ENCODE data around the gene EGFR.

The EGFR gene

GRCh38 chr7:55172881-55173609 is 154.2 kb downstream of the EGFR start:
- no peak overlapping the region for H3K4me3 ChIP-seq
- no peak overlapping the region for H3K27ac ChIP-seq
- intact Hi-C loops (cut with DNase I; ENCODE audit: low total_unique reads) = no loop called here
- peaks cover 45 to 69% (median 60%) of the 10 kb centered on the region in 3 donors for H3K36me3 ChIP-seq
- H3K27me3 ChIP-seq = no peaks in the 10 kb centered on the region
- DNase-seq = peak in 1 of 2 donors; percentile 54
- peaks cover 0 to 17% (median 15%) of the 10 kb centered on the region in 4 donors for H3K4me1 ChIP-seq
- no peaks in the 10 kb centered on the region for H3K9me3 ChIP-seq
- TF ChIP-seq, protein P1, sequence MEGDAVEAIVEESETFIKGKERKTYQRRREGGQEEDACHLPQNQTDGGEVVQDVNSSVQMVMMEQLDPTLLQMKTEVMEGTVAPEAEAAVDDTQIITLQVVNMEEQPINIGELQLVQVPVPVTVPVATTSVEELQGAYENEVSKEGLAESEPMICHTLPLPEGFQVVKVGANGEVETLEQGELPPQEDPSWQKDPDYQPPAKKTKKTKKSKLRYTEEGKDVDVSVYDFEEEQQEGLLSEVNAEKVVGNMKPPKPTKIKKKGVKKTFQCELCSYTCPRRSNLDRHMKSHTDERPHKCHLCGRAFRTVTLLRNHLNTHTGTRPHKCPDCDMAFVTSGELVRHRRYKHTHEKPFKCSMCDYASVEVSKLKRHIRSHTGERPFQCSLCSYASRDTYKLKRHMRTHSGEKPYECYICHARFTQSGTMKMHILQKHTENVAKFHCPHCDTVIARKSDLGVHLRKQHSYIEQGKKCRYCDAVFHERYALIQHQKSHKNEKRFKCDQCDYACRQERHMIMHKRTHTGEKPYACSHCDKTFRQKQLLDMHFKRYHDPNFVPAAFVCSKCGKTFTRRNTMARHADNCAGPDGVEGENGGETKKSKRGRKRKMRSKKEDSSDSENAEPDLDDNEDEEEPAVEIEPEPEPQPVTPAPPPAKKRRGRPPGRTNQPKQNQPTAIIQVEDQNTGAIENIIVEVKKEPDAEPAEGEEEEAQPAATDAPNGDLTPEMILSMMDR (IDR thresholded peaks at IDR 0.05) = no peak

GRCh38 chr7:55173671-55174070 is 154.9 kb downstream of the EGFR start:
- no peak for DNase-seq
- Histone ChIP-seq H3K9me3 (no peaks in the 10 kb centered on the region), H3K27me3 (no peaks in the 10 kb centered on the region), H3K36me3 (peaks cover 45 to 67% (median 60%) of the 10 kb centered on the region in 3 donors), H3K4me1 (peaks cover 0 to 24% (median 20%) of the 10 kb centered on the region in 4 donors), H3K4me3 (no peak overlapping the region), H3K27ac (no peak overlapping the region)
- TF ChIP-seq, protein P1 (IDR thresholded peaks at IDR 0.05) = no peak
- intact Hi-C loops (cut with DNase I; ENCODE audit: low total_unique reads) = no loop called here

- Histone ChIP-seq H3K27ac (no peak overlapping the region), H3K27me3 (no peaks in the 10 kb centered on the region), H3K9me3 (no peaks in the 10 kb centered on the region), H3K4me1 (peaks cover 0 to 31% (median 23%) of the 10 kb centered on the region in 4 donors), H3K4me3 (no peak overlapping the region), H3K36me3 (peaks cover 45 to 70% (median 59%) of the 10 kb centered on the region in 3 donors)
- DNase-seq = no peak
- TF ChIP-seq, protein P1 (IDR thresholded peaks at IDR 0.05) = no peak
- intact Hi-C loops (cut with DNase I; ENCODE audit: low total_unique reads) = no loop called here
Measured at GRCh38 chr7:55174456-55174855, 155.6 kb downstream of the EGFR start.

DNA sequence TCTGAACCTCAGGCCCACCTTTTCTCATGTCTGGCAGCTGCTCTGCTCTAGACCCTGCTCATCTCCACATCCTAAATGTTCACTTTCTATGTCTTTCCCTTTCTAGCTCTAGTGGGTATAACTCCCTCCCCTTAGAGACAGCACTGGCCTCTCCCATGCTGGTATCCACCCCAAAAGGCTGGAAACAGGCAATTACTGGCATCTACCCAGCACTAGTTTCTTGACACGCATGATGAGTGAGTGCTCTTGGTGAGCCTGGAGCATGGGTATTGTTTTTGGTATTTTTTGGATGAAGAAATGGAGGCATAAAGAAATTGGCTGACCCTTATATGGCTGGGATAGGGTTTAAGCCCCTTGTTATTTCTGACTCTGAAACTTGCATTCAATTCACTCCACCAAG is 156.0 kb downstream of the EGFR start:
- intact Hi-C loops (cut with DNase I; ENCODE audit: low total_unique reads) = no loop called here
- Histone ChIP-seq H3K9me3 (no peaks in the 10 kb centered on the region), H3K27me3 (no peaks in the 10 kb centered on the region), H3K27ac (no peak overlapping the region), H3K36me3 (peaks cover 45 to 70% (median 56%) of the 10 kb centered on the region in 3 donors), H3K4me3 (no peak overlapping the region), H3K4me1 (peaks cover 0 to 31% (median 23%) of the 10 kb centered on the region in 4 donors)
- DNase-seq = no peak
- TF ChIP-seq, protein P1 (IDR thresholded peaks at IDR 0.05) = no peak

- Histone ChIP-seq H3K4me1 (peaks cover 0 to 31% (median 23%) of the 10 kb centered on the region in 4 donors), H3K9me3 (no peaks in the 10 kb centered on the region), H3K27ac (peak overlapping the region; percentile 60 to 72), H3K4me3 (no peak overlapping the region), H3K27me3 (no peaks in the 10 kb centered on the region), H3K36me3 (peaks cover 48 to 68% (median 49%) of the 10 kb centered on the region in 3 donors)
- TF ChIP-seq, protein P1 (IDR thresholded peaks at IDR 0.05) = no peak
- no peak for DNase-seq
- intact Hi-C loops (cut with DNase I; ENCODE audit: low total_unique reads) = no loop called here
Measured at GRCh38 chr7:55177068-55177530, 158.3 kb downstream of the EGFR start.

Data from tibial artery (tissue), 4 donors.